Stimulated activated CD8-positive, alpha-beta memory T cell treated with anti-CD3 and anti-CD28 coated beads, Interleukin-2, amount 100 ng/mL, for 1 hour (primary cell): ENCODE measurements around the gene IFNL2.
"Not testable (repeated sequence)": the region's sequence is repeated elsewhere in the genome, so short reads cannot be mapped to it uniquely, and the experiment has no call there.

Experiments
- DNase-seq, 2 donors: peaks; one replicate each; pipeline ENCODE4 v3.0.0-alpha.2; 2020; ENCODE audit warnings: low read depth in 2 of 2

The IFNL2 gene

GRCh38 chr19:39268085-39268484 is at the start of gene IFNL2:
TSS of gene IFNL2 (plus strand) at chr19:39268396. CDS start at chr19:39268569, 173 bp downstream.
- not testable (repeated sequence) for DNase-seq

- not testable (repeated sequence) for DNase-seq
Measured at GRCh38 chr19:39219108-39219507, 49.1 kb upstream of the IFNL2 start.

GRCh38 chr19:39223703-39224279 is 44.4 kb upstream of the IFNL2 start:
- no peak for DNase-seq

- no peak for DNase-seq
Measured at GRCh38 chr19:39224910-39225309, 43.3 kb upstream of the IFNL2 start.

GRCh38 chr19:39230096-39230764 is 38.0 kb upstream of the IFNL2 start:
- no peak for DNase-seq

GRCh38 chr19:39232708-39233107 is 35.5 kb upstream of the IFNL2 start:
- no peak for DNase-seq

- DNase-seq, result peak; percentile 14 to 18
Measured at GRCh38 chr19:39236527-39236926, 31.7 kb upstream of the IFNL2 start.

GRCh38 chr19:39237200-39238184 is 30.7 kb upstream of the IFNL2 start:
- peak in 1 of 2 donors; percentile 9 for DNase-seq

GRCh38 chr19:39238209-39238608 is 30.0 kb upstream of the IFNL2 start:
- no peak for DNase-seq

- DNase-seq, result no peak
Measured at GRCh38 chr19:39238944-39239343, 29.3 kb upstream of the IFNL2 start.

GRCh38 chr19:39240421-39240820 is 27.8 kb upstream of the IFNL2 start:
- no peak for DNase-seq

- DNase-seq, result not testable (repeated sequence)
Measured at GRCh38 chr19:39243741-39244140, 24.5 kb upstream of the IFNL2 start.

GRCh38 chr19:39244410-39245100 is 23.6 kb upstream of the IFNL2 start, which contains the start of gene IFNL3:
TSS of gene IFNL3 (minus strand) at chr19:39245006. CDS start at chr19:39244967, 39 bp downstream.
- not testable (repeated sequence) for DNase-seq

- not testable (repeated sequence) for DNase-seq
Measured at GRCh38 chr19:39245166-39245565, 23.0 kb upstream of the IFNL2 start.

- DNase-seq, result no peak
Measured at GRCh38 chr19:39246951-39247669, 21.1 kb upstream of the IFNL2 start.

- DNase-seq, result no peak
Measured at GRCh38 chr19:39247701-39248664, 20.2 kb upstream of the IFNL2 start.

- no peak for DNase-seq
Measured at GRCh38 chr19:39248806-39249205, 19.4 kb upstream of the IFNL2 start, which contains the start of gene IFNL4. TSS of gene IFNL4 (minus strand) at chr19:39248856.

- no peak for DNase-seq
Measured at GRCh38 chr19:39251081-39251480, 17.1 kb upstream of the IFNL2 start.

- DNase-seq, result no peak
Measured at GRCh38 chr19:39251846-39252245, 16.4 kb upstream of the IFNL2 start.

- no peak for DNase-seq
Measured at GRCh38 chr19:39252458-39252857, 15.7 kb upstream of the IFNL2 start.
